ENCODE measurements around the gene VEZT.

VEZT gene

GRCh38 chr12:95343461-95344230 lies 126.0 kb downstream of the VEZT start:
- no peak for DNase-seq
- intact Hi-C loops (cut with DNase I), result no loop called here

- no peak for DNase-seq
- intact Hi-C loops (cut with DNase I), result no loop called here
Measured at GRCh38 chr12:95349291-95349690, 131.7 kb downstream of the VEZT start.

GRCh38 chr12:95351748-95352147 lies 134.1 kb downstream of the VEZT start:
- intact Hi-C loops (cut with DNase I), result no loop called here
- no peak for DNase-seq
